Lower leg skin (tissue), 3 donors: ENCODE measurements around the gene MILR1.

Source experiments
- CTCF ChIP-seq, 3 donors: fragments of 450-650 bp; IDR thresholded peaks; one replicate each; pipeline ENCODE4 v1.5.1; 2016; ENCODE audit warnings: antibody characterized with exemption in 3 of 3, mild to moderate bottlenecking in 3 of 3, moderate library complexity in 2 of 3
- POLR2A ChIP-seq, 2 donors: fragments of 450-650 bp; IDR thresholded peaks; one replicate each; pipeline ENCODE4 v1.6.1; 2016 to 2017; ENCODE audit warnings: antibody characterized with exemption in 2 of 2, mild to moderate bottlenecking in 1 of 2, moderate library complexity in 1 of 2

- no peak for TF ChIP-seq CTCF (IDR thresholded peaks at IDR 0.05)
- no peak for TF ChIP-seq POLR2A (IDR thresholded peaks at IDR 0.05)
These were observed 22.5 kb downstream of the MILR1 start for GRCh38 chr17:64471440-64471839.
